Suprapubic skin (tissue), 3 donors: ENCODE results near the gene STX4.

ENCODE experiments used
- EP300 ChIP-seq: sonication (generic); formaldehyde crosslinking; IDR thresholded peaks from one replicate; pipeline ENCODE4 v1.6.1; 2017; ENCODE audit warnings: antibody characterized with exemption
- POLR2A ChIP-seq, 2 donors: fragments of 450-650 bp; IDR thresholded peaks; one replicate each; pipeline ENCODE4 v1.6.1; 2017; ENCODE audit warnings: antibody characterized with exemption in 2 of 2, mild to moderate bottlenecking in 2 of 2, moderate library complexity in 2 of 2
- TF ChIP-seq, protein P1 (sequence below), 2 donors: fragments of 200-600 bp in 1 of 2; fragments of 450-650 bp in 1 of 2; sonication (generic) in 1 of 2; IDR thresholded peaks; one replicate each; pipeline ENCODE4 v1.5.1; 2016 to 2019; ENCODE audit warnings: antibody characterized with exemption in 2 of 2, mild to moderate bottlenecking in 1 of 2, moderate library complexity in 1 of 2

GRCh38 chr16:31009120-31009519 lies 24.2 kb upstream of the STX4 start:
- TF ChIP-seq, protein P1, sequence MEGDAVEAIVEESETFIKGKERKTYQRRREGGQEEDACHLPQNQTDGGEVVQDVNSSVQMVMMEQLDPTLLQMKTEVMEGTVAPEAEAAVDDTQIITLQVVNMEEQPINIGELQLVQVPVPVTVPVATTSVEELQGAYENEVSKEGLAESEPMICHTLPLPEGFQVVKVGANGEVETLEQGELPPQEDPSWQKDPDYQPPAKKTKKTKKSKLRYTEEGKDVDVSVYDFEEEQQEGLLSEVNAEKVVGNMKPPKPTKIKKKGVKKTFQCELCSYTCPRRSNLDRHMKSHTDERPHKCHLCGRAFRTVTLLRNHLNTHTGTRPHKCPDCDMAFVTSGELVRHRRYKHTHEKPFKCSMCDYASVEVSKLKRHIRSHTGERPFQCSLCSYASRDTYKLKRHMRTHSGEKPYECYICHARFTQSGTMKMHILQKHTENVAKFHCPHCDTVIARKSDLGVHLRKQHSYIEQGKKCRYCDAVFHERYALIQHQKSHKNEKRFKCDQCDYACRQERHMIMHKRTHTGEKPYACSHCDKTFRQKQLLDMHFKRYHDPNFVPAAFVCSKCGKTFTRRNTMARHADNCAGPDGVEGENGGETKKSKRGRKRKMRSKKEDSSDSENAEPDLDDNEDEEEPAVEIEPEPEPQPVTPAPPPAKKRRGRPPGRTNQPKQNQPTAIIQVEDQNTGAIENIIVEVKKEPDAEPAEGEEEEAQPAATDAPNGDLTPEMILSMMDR (IDR thresholded peaks at IDR 0.05): no peak
- TF ChIP-seq POLR2A (IDR thresholded peaks at IDR 0.05): no peak
- no peak for TF ChIP-seq EP300
